B cell (primary cell): ENCODE data around the gene SLC12A6. TPM values are rescaled to one million over a fixed set of nuclear protein-coding genes. Genes with fewer than 3 reads are reported as not detected.

Experiments used
- ATAC-seq: fragments of 200-7000 bp; cut with Tn5 transposase; one replicate; pipeline ENCODE4 v1.10.0; 2021; ENCODE audit warnings: low read depth, mild to moderate bottlenecking, moderate number of reproducible peaks, moderate library complexity
- CTCF ChIA-PET: fragments of 350-600 bp; sonication (Branson Sonifier 250); formaldehyde crosslinking; loops from one replicate; lab custom pipeline; 2021; ENCODE audit warnings: antibody characterized with exemption, inconsistent platforms; lab: Charles Lee
- POLR2A ChIA-PET: fragments of 350-600 bp; sonication (Branson Sonifier 250); formaldehyde crosslinking; loops from one replicate; lab custom pipeline; 2021; ENCODE audit warnings: antibody characterized with exemption; lab: Charles Lee
- DNase-seq: peaks from one replicate; pipeline ENCODE4 v3.0.0; 2013
- H2AFZ ChIP-seq: 2 replicates; pipeline ENCODE4 v1.6.1; 2012; ENCODE audit warnings: mild to moderate bottlenecking, low read depth, low read length; ENCODE audit not compliant: insufficient read depth, poor library complexity, severe bottlenecking
- H3K27ac ChIP-seq, 2 donors: 1 replicate in 1 of 2; 2 replicates in 1 of 2; pipeline ENCODE4 v1.5.1; 2012 to 2013; ENCODE audit warnings: low read length in 2 of 2, mild to moderate bottlenecking in 2 of 2, moderate library complexity in 1 of 2
- H3K27me3 ChIP-seq, 4 experiments: fragments of 200-600 bp in 1 of 4; sonication (generic) in 1 of 4; replicated peaks in 1 of 4; 1 replicate in 2 of 4; 2 replicates in 2 of 4; pipeline versions ENCODE4 v1.6.1 to v1.7.0; 2013 to 2016; ENCODE audit warnings: low read length in 3 of 4, mild to moderate bottlenecking in 2 of 4, mixed read lengths in 1 of 4, moderate library complexity in 1 of 4; ENCODE audit not compliant: insufficient read depth in 4 of 4, control insufficient read depth in 3 of 4; ENCODE audit errors: control extremely low read depth in 1 of 4
- H3K36me3 ChIP-seq, 2 experiments: replicated peaks in 1 of 2; 1 replicate in 1 of 2; 2 replicates in 1 of 2; pipeline versions ENCODE4 v1.6.1 to v1.7.1; 2013; ENCODE audit warnings: low read length in 1 of 2; ENCODE audit not compliant: insufficient read depth in 2 of 2, control insufficient read depth in 1 of 2; ENCODE audit errors: control extremely low read depth in 1 of 2, extremely low read depth in 1 of 2
- H3K4me1 ChIP-seq, 2 donors: fragments of 200-600 bp in 1 of 2; sonication (generic) in 1 of 2; 1 replicate in 1 of 2; 2 replicates in 1 of 2; pipeline versions ENCODE4 v1.5.1 to v1.6.1; 2013 to 2017; ENCODE audit warnings: low read length in 2 of 2; ENCODE audit not compliant: control insufficient read depth in 2 of 2, insufficient read depth in 2 of 2
- H3K4me2 ChIP-seq: replicated peaks from 2 replicates; pipeline ENCODE3; 2012; ENCODE audit warnings: mild to moderate bottlenecking, low read depth, low read length; ENCODE audit not compliant: poor library complexity, severe bottlenecking
- H3K4me3 ChIP-seq, 5 experiments: fragments of 200-600 bp in 1 of 5; sonication (generic) in 1 of 5; 1 replicate in 3 of 5; 2 replicates in 2 of 5; pipeline versions ENCODE4 v1.5.1 to v1.7.0; 2011 to 2016; ENCODE audit warnings: low read length in 4 of 5, mild to moderate bottlenecking in 4 of 5, low read depth in 2 of 5, control low read depth in 1 of 5, moderate library complexity in 1 of 5; ENCODE audit not compliant: insufficient read depth in 1 of 5; ENCODE audit errors: control extremely low read depth in 1 of 5, extremely low read depth in 1 of 5
- H3K79me2 ChIP-seq: fragments of 200-600 bp; sonication (generic); one replicate; pipeline ENCODE4 v1.6.0; 2016; ENCODE audit warnings: low read length; ENCODE audit not compliant: control insufficient read depth, insufficient read depth
- H3K9ac ChIP-seq: fragments of 200-600 bp; sonication (generic); 2 replicates; pipeline ENCODE4 v1.6.1; 2017; ENCODE audit warnings: mild to moderate bottlenecking, low read length, moderate library complexity
- H3K9me3 ChIP-seq, 3 donors: one replicate each; pipeline versions ENCODE4 v1.6.1 to v1.7.1; 2013; ENCODE audit warnings: low read length in 2 of 3; ENCODE audit not compliant: control insufficient read depth in 2 of 3, insufficient read depth in 1 of 3; ENCODE audit errors: control extremely low read depth in 1 of 3
- H4K20me1 ChIP-seq: 2 replicates; pipeline ENCODE4 v1.6.0; 2012; ENCODE audit warnings: mild to moderate bottlenecking, low read length; ENCODE audit not compliant: insufficient read depth, control insufficient read depth, poor library complexity, severe bottlenecking
- H3K27ac Mint-ChIP-seq: one replicate; pipeline ENCODE4 v1.8.0; 2021; ENCODE audit warnings: mixed read lengths
- H3K27me3 Mint-ChIP-seq: one replicate; pipeline ENCODE4 v1.8.0; 2021; ENCODE audit warnings: mixed read lengths
- H3K4me1 Mint-ChIP-seq: one replicate; pipeline ENCODE4 v1.8.0; 2021; ENCODE audit warnings: mixed read lengths
- H3K4me3 Mint-ChIP-seq: one replicate; pipeline ENCODE4 v1.8.0; 2021; ENCODE audit warnings: mixed read lengths
- H3K9me3 Mint-ChIP-seq: one replicate; pipeline ENCODE4 v1.8.0; 2022; ENCODE audit warnings: mixed read lengths; ENCODE audit not compliant: insufficient read depth
- EZH2 ChIP-seq: IDR thresholded peaks from 2 replicates; pipeline ENCODE4 v1.6.1; 2012; ENCODE audit warnings: borderline replicate concordance, low read depth, mild to moderate bottlenecking, moderate library complexity, low read length; ENCODE audit not compliant: insufficient read depth, poor library complexity, severe bottlenecking
- WGBS: methylation state at CpG from one replicate; pipeline ENCODE4 v1.1.5; 2013; ENCODE audit warnings: missing lambda C conversion rate; ENCODE audit not compliant: insufficient coverage; 5-methylcytosine and 5-hydroxymethylcytosine counted together
- intact Hi-C: fragments of 100-400 bp; cut with micrococcal nuclease; formaldehyde crosslinking; loops from one replicate; pipeline ENCODE4 v1.10.0; 2022
- polyA plus RNA-seq: library from polyadenylated mRNA; depleted of rRNA; stranded (reverse); fragments of >200 nt; gene quantifications from 2 replicates; pipeline ENCODE4 v1.2.3, GENCODE V29; 2012
- total RNA-seq, 2 donors: library from RNA; stranded (reverse); fragments of 120-200 nt in 1 of 2; gene quantifications; 1 replicate in 1 of 2; 2 replicates in 1 of 2; pipeline versions ENCODE4 v1.2.3 to v1.2.4, GENCODE V29; 2013 to 2022
- TF ChIP-seq, protein P1 (sequence below): fragments of 200-600 bp; IDR thresholded peaks from one replicate; pipeline ENCODE4 v1.8.0; 2022; ENCODE audit warnings: antibody characterized with exemption, mild to moderate bottlenecking

The SLC12A6 gene
- total and polyA plus RNA-seq, 2 donors (not counting 1 experiment from before 2014, with no cell fraction given) = 75.8 to 141 TPM

DNA sequence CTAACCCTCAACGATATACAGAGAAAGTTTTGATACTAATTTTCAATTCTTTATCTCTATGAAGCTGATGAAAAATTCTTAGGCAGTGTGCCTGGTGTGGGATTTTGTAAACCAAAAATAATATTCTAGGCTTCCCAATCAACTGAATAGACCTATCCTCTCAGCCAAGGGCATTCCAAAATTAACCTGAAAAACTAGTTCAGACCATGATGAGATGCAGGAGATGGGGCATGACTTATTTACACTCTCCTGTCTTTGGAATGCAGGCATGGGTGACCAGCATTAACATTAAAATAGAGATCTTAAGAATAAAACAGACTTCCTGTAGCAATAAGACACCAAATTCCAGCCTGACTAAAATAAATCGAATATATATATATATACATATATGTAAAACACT is 37.2 kb upstream of the SLC12A6 start:
- peaks cover 6% of the 10 kb centered on the region for H3K4me1 Mint-ChIP-seq
- H3K9me3 Mint-ChIP-seq = peaks cover 5% of the 10 kb centered on the region
- DNase-seq (no peak), ATAC-seq (no peak)
- H3K27ac ChIP-seq = no peak overlapping the region
- H2AFZ ChIP-seq = no peak overlapping the region
- intact Hi-C loops = no loop called here
- no CpG with 5 or more reads among the region's 2 CpGs for WGBS
- H3K27me3 ChIP-seq = no peaks in the 10 kb centered on the region
- no peak overlapping the region for H3K9ac ChIP-seq
- no peaks in the 10 kb centered on the region for H3K27me3 Mint-ChIP-seq
- ChIA-PET CTCF (no interaction called here), POLR2A (no interaction called here)
- no peaks in the 10 kb centered on the region for H4K20me1 ChIP-seq
- TF ChIP-seq, protein P1, sequence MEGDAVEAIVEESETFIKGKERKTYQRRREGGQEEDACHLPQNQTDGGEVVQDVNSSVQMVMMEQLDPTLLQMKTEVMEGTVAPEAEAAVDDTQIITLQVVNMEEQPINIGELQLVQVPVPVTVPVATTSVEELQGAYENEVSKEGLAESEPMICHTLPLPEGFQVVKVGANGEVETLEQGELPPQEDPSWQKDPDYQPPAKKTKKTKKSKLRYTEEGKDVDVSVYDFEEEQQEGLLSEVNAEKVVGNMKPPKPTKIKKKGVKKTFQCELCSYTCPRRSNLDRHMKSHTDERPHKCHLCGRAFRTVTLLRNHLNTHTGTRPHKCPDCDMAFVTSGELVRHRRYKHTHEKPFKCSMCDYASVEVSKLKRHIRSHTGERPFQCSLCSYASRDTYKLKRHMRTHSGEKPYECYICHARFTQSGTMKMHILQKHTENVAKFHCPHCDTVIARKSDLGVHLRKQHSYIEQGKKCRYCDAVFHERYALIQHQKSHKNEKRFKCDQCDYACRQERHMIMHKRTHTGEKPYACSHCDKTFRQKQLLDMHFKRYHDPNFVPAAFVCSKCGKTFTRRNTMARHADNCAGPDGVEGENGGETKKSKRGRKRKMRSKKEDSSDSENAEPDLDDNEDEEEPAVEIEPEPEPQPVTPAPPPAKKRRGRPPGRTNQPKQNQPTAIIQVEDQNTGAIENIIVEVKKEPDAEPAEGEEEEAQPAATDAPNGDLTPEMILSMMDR = no peak
- no peak overlapping the region for H3K4me2 ChIP-seq
- H3K4me3 Mint-ChIP-seq = no peak overlapping the region
- no peaks in the 10 kb centered on the region for H3K36me3 ChIP-seq
- no peaks in the 10 kb centered on the region for H3K79me2 ChIP-seq
- H3K27ac Mint-ChIP-seq = no peak overlapping the region
- no peaks in the 10 kb centered on the region for H3K9me3 ChIP-seq
- H3K4me1 ChIP-seq = no peaks in the 10 kb centered on the region
- no peak overlapping the region for H3K4me3 ChIP-seq

DNA sequence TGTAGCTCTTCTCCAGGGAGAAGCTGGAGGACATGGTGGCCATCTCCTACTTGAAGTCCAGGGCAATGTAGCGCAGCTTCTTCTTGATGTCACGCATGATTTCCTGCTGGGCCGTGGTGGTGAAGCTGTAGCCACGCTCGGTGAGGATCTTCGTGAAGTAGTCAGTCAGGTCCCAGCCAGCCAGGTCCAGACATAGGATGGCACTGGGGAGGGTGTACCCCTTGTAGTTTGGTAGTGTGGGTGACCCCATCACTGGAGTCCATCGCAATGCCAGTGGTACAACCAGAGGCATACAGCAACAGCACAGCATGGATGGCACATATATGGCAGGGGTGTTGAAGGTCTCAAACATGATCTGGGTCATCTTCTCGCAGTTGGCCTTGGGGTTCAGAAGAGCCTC is 36.4 kb upstream of the SLC12A6 start:
- Mint-ChIP-seq H3K9me3 (peaks cover 5% of the 10 kb centered on the region), H3K27me3 (no peaks in the 10 kb centered on the region), H3K4me3 (no peak overlapping the region), H3K4me1 (peaks cover 11% of the 10 kb centered on the region), H3K27ac (no peak overlapping the region)
- ChIA-PET CTCF (no interaction called here), POLR2A (no interaction called here)
- Histone ChIP-seq H3K9ac (no peak overlapping the region), H3K27me3 (no peaks in the 10 kb centered on the region), H4K20me1 (no peaks in the 10 kb centered on the region), H3K4me3 (no peak overlapping the region), H3K79me2 (no peaks in the 10 kb centered on the region), H3K9me3 (no peaks in the 10 kb centered on the region), H3K4me1 (peaks cover 0 to 2% of the 10 kb centered on the region in 2 donors), H2AFZ (no peak overlapping the region), H3K27ac (no peak overlapping the region), H3K4me2 (no peak overlapping the region), H3K36me3 (no peaks in the 10 kb centered on the region)
- no peak for ATAC-seq
- over 99% methylated on average over 8 of the region's 8 CpGs for whole genome bisulfite sequencing
- DNase-seq = no peak
- TF ChIP-seq, protein P1 = no peak
- no peak for TF ChIP-seq EZH2
- intact Hi-C loops = no loop called here
